Hepatocyte (in vitro differentiated cells): ENCODE data around the gene COL13A1. TPM values are rescaled to one million over a fixed set of nuclear protein-coding genes. Genes with fewer than 3 reads are reported as not detected.

Experiments used
- DNase-seq: peaks from one replicate; pipeline ENCODE4 v3.0.0-alpha.2; 2016; ENCODE audit warnings: low spot score
- H2AFZ ChIP-seq: fragments of 200-600 bp; sonication (generic); 2 replicates; pipeline ENCODE4 v1.6.0; 2016; ENCODE audit warnings: antibody characterized with exemption, mild to moderate bottlenecking
- H3K27ac ChIP-seq: fragments of 200-600 bp; sonication (generic); 2 replicates; pipeline ENCODE4 v1.5.1; 2016; ENCODE audit warnings: mild to moderate bottlenecking
- H3K27me3 ChIP-seq: fragments of 200-600 bp; sonication (generic); 2 replicates; pipeline ENCODE4 v1.6.1; 2016
- H3K36me3 ChIP-seq: fragments of 200-600 bp; sonication (generic); replicated peaks from 2 replicates; pipeline ENCODE4 v1.5.1; 2016; ENCODE audit warnings: low read depth; ENCODE audit not compliant: insufficient read depth
- H3K4me1 ChIP-seq: fragments of 200-600 bp; sonication (generic); 2 replicates; pipeline ENCODE4 v1.5.1; 2016; ENCODE audit warnings: mild to moderate bottlenecking, moderate library complexity; ENCODE audit not compliant: insufficient read depth
- H3K4me2 ChIP-seq: fragments of 200-600 bp; sonication (generic); 2 replicates; pipeline ENCODE4 v1.6.0; 2016
- H3K4me3 ChIP-seq: fragments of 200-600 bp; sonication (generic); 2 replicates; pipeline ENCODE4 v1.5.1; 2016; ENCODE audit warnings: mild to moderate bottlenecking
- H3K79me2 ChIP-seq: fragments of 200-600 bp; sonication (generic); 2 replicates; pipeline ENCODE4 v1.6.0; 2017; ENCODE audit warnings: mild to moderate bottlenecking
- H3K9me2 ChIP-seq: fragments of 200-600 bp; sonication (generic); replicated peaks from 2 replicates; pipeline ENCODE4 v1.6.0; 2017; ENCODE audit warnings: mild to moderate bottlenecking; ENCODE audit not compliant: insufficient read depth
- H3K9me3 ChIP-seq: fragments of 200-600 bp; sonication (generic); 2 replicates; pipeline ENCODE4 v1.5.1; 2016; ENCODE audit warnings: low read depth, mild to moderate bottlenecking
- H4K20me1 ChIP-seq: fragments of 200-600 bp; sonication (generic); 2 replicates; pipeline ENCODE4 v1.6.0; 2016; ENCODE audit warnings: mild to moderate bottlenecking; ENCODE audit not compliant: insufficient read depth, poor library complexity, severe bottlenecking
- CTCF ChIP-seq: fragments of 200-600 bp; sonication (generic); IDR thresholded peaks from 2 replicates; pipeline ENCODE4 v1.5.1; 2016; ENCODE audit warnings: antibody characterized with exemption, mild to moderate bottlenecking; ENCODE audit not compliant: poor library complexity
- EZH2 ChIP-seq: fragments of 200-600 bp; sonication (generic); IDR thresholded peaks from 2 replicates; pipeline ENCODE4 v1.6.1; 2016; ENCODE audit warnings: antibody characterized with exemption, mild to moderate bottlenecking, borderline replicate concordance
- EZH2phosphoT487 ChIP-seq: fragments of 200-600 bp; sonication (generic); IDR thresholded peaks from one replicate; pipeline ENCODE4 v1.6.1; 2018; ENCODE audit warnings: antibody characterized with exemption, mild to moderate bottlenecking, low read depth, moderate library complexity; ENCODE audit not compliant: unreplicated experiment, severe bottlenecking
- WGBS: methylation state at CpG from one replicate; pipeline ENCODE4 v1.1.6; 2016; ENCODE audit warnings: low lambda C conversion rate; ENCODE audit errors: missing lambda C conversion rate; 5-methylcytosine and 5-hydroxymethylcytosine counted together
- polyA plus RNA-seq: library from polyadenylated mRNA; unstranded; fragments of >200 nt; fragmentation: Nextera tagmentation; extraction: Ambion mirVana; gene quantifications from 2 replicates; pipeline ENCODE4 v1.2.1, GENCODE V29; 2016
- total RNA-seq: library from RNA; depleted of rRNA; stranded (reverse); fragments of >200 nt; gene quantifications from 2 replicates; pipeline ENCODE4 v1.2.3, GENCODE V29; 2014

Gene COL13A1
- total and polyA plus RNA-seq, 2 experiments from 2014 or later = 4.5 to 8.5 TPM

GRCh38 chr10:69876286-69876685 lies 74.6 kb downstream of the COL13A1 start:
- no peaks in the 10 kb centered on the region for H3K9me2 ChIP-seq
- no peak overlapping the region for H3K4me3 ChIP-seq
- TF ChIP-seq CTCF = no peak
- 92% methylated on average over 8 of the region's 8 CpGs for WGBS
- H4K20me1 ChIP-seq = no peaks in the 10 kb centered on the region
- H3K4me2 ChIP-seq = no peak overlapping the region
- no peaks in the 10 kb centered on the region for H3K79me2 ChIP-seq
- no peak for DNase-seq
- H3K27me3 ChIP-seq = no peaks in the 10 kb centered on the region
- no peaks in the 10 kb centered on the region for H3K36me3 ChIP-seq
- no peak overlapping the region for H2AFZ ChIP-seq
- no peaks in the 10 kb centered on the region for H3K9me3 ChIP-seq
- H3K4me1 ChIP-seq = peaks cover 8% of the 10 kb centered on the region
- no peak overlapping the region for H3K27ac ChIP-seq

GRCh38 chr10:69876931-69877330 lies 75.2 kb downstream of the COL13A1 start:
- WGBS = 90% methylated on average over 3 of the region's 3 CpGs
- TF ChIP-seq EZH2phosphoT487 (no peak), EZH2 (no peak), CTCF (no peak)
- Histone ChIP-seq H4K20me1 (no peaks in the 10 kb centered on the region), H3K9me3 (no peaks in the 10 kb centered on the region), H3K9me2 (no peaks in the 10 kb centered on the region), H3K36me3 (no peaks in the 10 kb centered on the region), H3K27ac (no peak overlapping the region), H3K4me2 (no peak overlapping the region), H3K4me3 (no peak overlapping the region), H2AFZ (no peak overlapping the region), H3K79me2 (no peaks in the 10 kb centered on the region), H3K4me1 (peaks cover 8% of the 10 kb centered on the region), H3K27me3 (no peaks in the 10 kb centered on the region)
- no peak for DNase-seq

GRCh38 chr10:69878038-69878437 lies 76.3 kb downstream of the COL13A1 start:
- Histone ChIP-seq H4K20me1 (no peaks in the 10 kb centered on the region), H3K4me2 (no peak overlapping the region), H3K79me2 (no peaks in the 10 kb centered on the region), H3K36me3 (no peaks in the 10 kb centered on the region), H3K9me3 (no peaks in the 10 kb centered on the region), H3K27me3 (no peaks in the 10 kb centered on the region), H3K4me3 (no peak overlapping the region), H2AFZ (no peak overlapping the region), H3K9me2 (no peaks in the 10 kb centered on the region), H3K27ac (no peak overlapping the region), H3K4me1 (peaks cover 8% of the 10 kb centered on the region)
- no peak for DNase-seq
- WGBS = 78% methylated on average over 10 of the region's 10 CpGs
- TF ChIP-seq EZH2phosphoT487 (no peak), EZH2 (no peak), CTCF (no peak)

GRCh38 chr10:69878951-69879350 lies 77.2 kb downstream of the COL13A1 start:
- no peaks in the 10 kb centered on the region for H3K36me3 ChIP-seq
- 92% methylated on average over 3 of the region's 3 CpGs for WGBS
- no peak for TF ChIP-seq EZH2phosphoT487
- TF ChIP-seq CTCF = no peak
- TF ChIP-seq EZH2 = no peak
- H2AFZ ChIP-seq = no peak overlapping the region
- DNase-seq = no peak
- H3K4me1 ChIP-seq = peaks cover 5% of the 10 kb centered on the region
- H3K9me3 ChIP-seq = no peaks in the 10 kb centered on the region
- H3K27me3 ChIP-seq = no peaks in the 10 kb centered on the region
- H3K4me3 ChIP-seq = no peak overlapping the region
- H3K79me2 ChIP-seq = no peaks in the 10 kb centered on the region
- no peak overlapping the region for H3K27ac ChIP-seq
- H3K9me2 ChIP-seq = no peaks in the 10 kb centered on the region
- H4K20me1 ChIP-seq = no peaks in the 10 kb centered on the region
- no peak overlapping the region for H3K4me2 ChIP-seq
